GM19463 (cell line): Measurements from ENCODE around the gene IL23A.
A peak's percentile ranks its signal among the peaks of the same experiment; 100 is the strongest.
"Not testable (repeated sequence)": the region's sequence is repeated elsewhere in the genome, so short reads cannot be mapped to it uniquely, and the experiment has no call there.

Source experiments
- ATAC-seq: cut with Tn5 transposase; IDR thresholded peaks from one replicate; pipeline ENCODE4 v1.9.1; 2021; ENCODE audit warnings: mild to moderate bottlenecking, moderate library complexity; ENCODE audit not compliant: unreplicated experiment

The IL23A gene

DNA sequence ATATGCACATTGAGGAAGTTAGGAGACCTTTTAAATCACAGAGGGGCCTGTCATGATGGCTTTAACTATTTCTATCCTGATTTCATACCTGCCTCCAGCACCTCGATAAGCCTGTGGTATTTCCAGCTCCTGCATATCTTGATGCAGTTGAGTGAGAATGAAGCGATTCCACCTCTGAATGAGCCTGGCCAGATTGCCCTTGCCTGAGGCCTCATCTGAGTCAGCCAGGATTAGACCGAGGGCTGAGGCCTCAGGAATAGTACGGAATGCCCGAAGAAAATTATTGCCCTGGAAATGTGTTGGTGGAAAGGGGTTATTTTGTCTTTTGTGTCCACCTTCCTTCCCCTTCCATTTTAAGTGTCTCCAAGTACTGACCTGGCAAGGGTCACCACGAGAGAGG is 14.5 kb upstream of the IL23A start:
- ATAC-seq = no peak

- no peak for ATAC-seq
Observed at GRCh38 chr12:56326126-56326525, 12.6 kb upstream of the IL23A start.

DNA sequence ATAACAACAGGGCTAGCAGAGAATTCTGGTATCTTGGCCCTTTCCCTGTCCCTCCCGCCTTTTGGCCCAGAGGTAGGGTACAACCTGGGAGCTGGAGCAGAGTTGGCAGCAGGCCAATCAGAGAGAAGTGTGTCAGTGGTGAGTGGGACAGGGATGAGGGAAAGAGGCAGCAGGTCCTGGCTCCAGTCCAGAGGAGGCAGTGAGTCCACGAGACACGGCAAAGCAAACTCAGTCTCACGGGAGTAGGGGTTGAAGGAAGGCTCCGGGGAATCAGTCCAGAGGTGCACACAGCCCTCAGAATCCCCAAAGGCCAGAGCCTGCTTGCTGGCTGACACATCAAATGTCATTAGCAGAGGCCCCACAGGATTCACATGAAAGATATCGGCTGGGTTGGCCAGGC is 12.2 kb upstream of the IL23A start:
- no peak for ATAC-seq

DNA sequence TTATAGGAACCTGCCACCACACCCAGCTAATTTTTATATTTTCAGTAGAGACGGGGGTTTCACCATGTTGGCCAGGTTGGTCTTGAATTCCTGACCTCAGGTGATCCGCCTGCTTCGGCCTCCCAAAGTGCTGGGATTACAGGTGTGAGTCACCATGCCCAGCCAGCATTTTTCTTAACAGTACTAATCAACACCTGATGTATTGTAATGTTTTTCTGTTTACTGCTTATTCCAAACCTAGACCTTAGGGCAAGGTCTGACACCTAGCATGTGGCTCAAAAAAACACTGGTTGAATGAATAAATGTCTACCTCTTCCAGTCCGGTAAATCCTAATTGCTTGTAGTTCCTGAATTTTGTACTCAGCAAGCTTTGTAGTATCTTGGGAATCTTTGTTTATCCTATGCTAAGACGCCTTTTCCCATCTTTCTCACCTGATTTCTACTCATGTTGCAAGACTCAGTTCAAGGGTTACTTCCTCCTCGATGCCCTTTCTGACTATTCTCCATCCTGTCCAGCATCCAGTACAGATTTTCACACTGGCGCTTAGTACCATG is 7.7 kb upstream of the IL23A start:
- ATAC-seq = no peak

DNA sequence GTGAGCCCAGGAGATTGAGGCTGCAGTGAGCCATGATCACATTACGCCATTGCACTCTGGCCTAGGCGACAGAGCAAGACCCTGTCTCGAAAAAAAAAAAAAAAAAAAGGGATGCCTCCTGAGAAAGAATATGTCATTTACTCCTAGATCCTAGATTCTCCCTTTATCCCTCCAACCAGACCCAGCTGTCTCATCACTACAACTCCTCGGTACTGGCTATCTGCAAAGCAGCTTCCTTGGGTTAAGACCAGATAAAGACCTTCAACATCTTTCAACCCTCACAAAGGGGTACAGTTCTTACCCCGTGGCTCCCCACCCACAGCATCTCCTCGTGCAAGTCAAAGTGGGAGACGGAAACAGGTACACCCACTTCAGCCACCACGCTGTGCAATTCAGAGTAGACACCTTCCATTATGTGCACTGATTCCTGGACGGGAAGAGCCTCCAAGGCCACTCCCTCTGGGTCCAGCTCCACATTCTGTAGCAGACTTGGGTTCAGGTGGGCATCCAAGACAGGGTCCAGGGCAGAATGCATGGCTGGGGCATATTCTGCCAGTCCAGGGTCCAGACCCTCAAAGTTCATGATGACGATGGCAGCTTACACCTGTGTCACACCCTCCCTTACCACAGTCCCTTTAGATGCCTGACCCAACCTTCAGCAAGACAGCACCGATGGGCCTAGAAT is 6.0 kb upstream of the IL23A start:
- no peak for ATAC-seq

- ATAC-seq = no peak
Observed at GRCh38 chr12:56333197-56333678, 5.4 kb upstream of the IL23A start.

DNA sequence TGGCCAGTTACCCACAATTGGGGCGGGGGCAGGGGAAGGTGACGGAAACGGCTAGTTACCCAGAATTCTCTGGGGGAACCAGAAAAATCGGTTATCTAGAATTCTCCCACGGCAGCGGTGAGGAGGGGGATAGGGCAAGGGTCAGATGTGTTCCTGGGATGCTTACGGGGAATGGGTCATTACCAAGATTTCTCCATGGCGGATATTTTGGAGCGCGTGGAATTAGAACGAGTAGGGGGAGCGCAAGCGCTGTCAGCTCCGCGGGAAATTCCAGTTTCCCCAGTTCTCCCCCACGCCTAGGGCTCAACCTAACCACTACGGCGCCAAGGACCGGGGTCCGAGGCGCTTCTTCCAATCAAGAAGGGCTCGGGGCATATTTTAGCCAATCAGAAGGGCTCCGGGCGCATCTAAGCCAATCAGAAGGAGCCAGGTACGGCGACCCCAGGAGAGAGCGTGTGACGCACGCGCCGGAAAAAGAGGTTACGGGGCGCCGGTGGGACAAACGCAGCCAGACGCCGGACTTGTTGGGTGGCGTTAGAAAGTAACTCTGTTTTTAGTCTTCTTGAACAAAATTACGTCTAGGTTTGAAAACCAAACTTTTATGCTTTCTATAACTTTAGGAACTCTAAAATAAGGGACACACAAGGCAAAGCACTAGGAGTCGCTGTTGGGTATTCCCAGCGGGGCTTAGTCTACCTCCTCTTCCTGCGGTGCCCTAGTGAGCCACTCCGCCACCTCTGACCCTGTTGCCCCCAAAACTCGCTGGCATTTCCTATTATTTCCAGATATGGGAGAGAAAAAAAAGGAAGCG is 4.8 kb upstream of the IL23A start, which contains the start of gene PAN2:
TSS of gene PAN2 (minus strand) at position 322 of the 811 bp plus-strand sequence. CDS start 906 bp downstream, outside the sequence.
- peak; percentile 95 for ATAC-seq

GRCh38 chr12:56334490-56334793 is 4.2 kb upstream of the IL23A start:
- no peak for ATAC-seq

GRCh38 chr12:56335527-56335926 is 3.2 kb upstream of the IL23A start:
- ATAC-seq = not testable (repeated sequence)

DNA sequence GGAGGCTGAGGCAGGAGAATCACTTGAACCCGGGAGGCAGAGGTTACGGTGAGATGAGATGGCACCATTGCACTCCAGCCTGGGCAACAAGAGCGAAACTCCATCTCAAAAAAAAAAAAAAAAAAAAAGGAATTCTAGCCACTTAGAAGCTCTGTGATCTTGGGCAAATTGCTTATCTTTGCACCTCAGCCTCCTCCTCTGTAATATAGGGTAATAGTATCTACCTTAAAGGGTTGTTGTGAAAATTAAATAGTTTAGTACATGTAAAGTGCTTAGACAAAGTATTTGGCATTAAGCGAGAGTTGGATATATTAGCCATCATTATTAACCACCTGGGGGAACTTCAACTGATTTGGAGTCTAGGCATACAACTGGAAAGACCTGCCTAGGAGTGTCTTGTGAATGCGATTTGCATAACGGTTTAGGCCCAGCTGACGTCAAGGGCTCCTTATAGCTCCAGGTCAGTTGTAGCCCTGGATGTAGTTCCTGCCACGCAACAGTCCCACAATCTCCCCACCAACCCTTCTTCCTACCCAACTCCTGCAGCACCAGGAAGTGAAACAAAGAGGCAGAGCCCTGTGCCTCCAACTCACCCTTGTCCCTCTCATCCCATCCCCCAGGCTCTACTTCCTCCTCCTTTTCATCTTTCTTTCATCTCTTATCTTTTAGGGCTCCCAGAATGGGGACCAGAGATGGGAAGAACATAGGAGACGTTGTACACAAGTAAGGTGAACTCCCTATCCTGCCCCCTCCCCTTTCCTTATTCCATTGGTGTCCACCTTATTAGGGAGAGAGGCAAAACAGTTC is 2.1 kb upstream of the IL23A start:
- ATAC-seq = no peak

DNA sequence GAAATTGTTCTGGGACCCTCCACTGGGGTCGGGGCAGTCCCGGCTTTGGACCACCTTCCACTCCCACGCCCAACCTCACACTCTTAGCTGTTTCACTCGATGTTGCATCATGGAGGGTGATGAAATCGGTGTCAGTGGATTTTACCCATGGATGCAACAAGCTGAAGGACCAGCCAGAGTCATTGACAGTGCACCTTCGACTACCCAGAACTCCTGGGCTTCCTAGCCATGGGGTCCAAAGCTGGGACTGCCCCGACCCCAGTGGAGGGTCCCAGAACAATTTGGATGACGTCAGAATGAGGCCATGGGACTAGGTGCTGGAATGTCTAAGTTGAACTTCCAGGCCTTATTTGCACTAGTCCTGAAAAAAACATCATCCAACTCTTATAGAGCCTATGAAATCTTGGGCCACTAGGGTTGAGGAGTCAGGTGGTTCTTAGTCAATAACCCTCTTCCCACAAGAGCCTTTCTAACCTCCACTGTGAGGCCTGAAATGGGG is 882 bp upstream of the IL23A start:
- ATAC-seq = no peak

DNA sequence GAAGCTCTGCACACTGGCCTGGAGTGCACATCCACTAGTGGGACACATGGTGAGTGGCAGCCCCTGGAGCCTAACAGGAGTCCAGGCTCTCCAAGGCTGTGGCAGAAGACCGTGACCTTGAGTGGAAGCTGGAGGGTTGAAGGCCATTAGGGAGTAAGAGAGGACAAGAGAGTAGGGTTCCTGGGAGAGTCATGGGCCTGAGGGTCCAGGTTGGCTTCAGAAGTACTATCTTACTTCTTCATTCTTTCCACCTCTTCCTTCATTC is 406 bp downstream of the IL23A start:
- no peak for ATAC-seq

DNA sequence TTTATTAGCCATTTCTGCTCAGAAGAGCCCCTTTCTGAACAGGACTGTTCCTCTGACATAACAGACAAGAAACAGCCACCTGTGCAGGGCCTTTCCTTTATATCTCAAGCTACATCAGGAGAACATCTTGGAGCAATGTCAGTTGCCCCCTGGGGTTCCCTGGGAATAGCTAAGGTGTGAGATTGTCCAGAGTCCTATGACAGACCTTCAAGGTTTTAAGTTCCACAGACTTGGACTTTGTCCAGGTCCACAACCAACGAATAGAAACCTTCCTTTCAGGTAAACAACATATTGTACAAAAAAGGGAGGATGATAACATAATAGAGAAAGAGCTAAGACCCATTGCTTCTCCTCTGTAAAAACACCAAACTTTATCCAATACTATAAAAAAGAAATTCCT is 2.9 kb downstream of the IL23A start:
- ATAC-seq = no peak

GRCh38 chr12:56342290-56342689 is 3.6 kb downstream of the IL23A start:
- ATAC-seq = not testable (repeated sequence)

- no peak for ATAC-seq
Observed at GRCh38 chr12:56346675-56347074, 8.0 kb downstream of the IL23A start.

GRCh38 chr12:56347255-56347654 is 8.6 kb downstream of the IL23A start:
- ATAC-seq = not testable (repeated sequence)

DNA sequence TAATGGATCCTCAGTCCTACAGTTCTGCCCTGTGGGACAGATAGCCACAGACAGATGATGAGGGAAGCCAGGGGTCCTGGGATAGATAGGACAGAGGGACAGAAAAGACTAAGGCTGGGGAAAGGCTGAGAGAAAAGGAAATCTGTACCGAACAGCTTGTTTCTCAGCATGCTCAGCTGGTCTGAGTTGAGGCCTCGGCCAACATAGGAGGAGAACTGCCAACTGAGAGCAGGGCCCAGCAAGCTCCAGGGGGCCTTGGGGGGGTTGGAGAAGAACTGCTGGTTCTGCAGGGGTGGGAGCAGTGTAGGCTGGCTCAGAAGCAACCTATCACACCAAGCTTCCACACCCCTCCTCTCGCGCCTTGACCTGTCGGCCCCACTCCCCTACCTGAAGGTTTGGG is 10.1 kb downstream of the IL23A start:
- ATAC-seq = no peak

- no peak for ATAC-seq
Observed at GRCh38 chr12:56350662-56351061, 12.0 kb downstream of the IL23A start.

GRCh38 chr12:56351325-56351724 is 12.6 kb downstream of the IL23A start:
- no peak for ATAC-seq

DNA sequence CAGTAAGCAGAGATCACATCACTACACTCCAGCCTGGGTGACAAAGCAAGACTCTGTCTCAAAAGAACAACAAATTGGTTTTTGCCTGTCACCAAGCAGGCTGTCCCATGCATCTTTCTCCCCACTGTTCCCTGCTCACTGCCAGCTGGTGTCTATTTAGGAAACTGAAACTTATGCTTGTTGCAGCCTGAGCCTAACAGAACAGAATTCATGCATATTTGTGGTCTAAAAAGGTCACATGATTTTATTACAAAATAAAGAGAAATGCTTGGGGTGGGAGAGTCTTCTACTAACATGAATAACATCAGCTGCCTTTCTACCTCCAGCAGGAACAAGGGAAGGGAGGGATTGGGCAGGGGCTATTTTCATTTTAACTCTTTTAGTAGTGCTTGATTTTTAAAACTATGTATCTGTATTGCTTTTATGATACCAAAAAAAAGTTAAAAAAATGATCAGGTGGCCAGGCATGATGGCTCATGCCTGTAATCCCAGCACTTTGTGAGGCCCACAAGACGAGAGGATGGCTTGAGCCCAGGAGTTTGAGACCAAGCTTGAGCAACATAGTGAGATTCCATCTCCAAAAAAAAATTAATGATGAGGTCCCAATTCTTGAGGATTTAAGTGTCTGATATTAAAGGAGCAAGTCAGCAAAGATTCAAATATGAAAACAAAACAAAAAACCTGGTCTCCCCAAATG is 20.3 kb downstream of the IL23A start:
- ATAC-seq = no peak
